Skeletal muscle satellite cell (primary cell): ENCODE measurements around the gene RARB.

Experiments
- H3K27me3 ChIP-seq: 2 replicates; pipeline ENCODE4 v1.7.0; 2013; ENCODE audit warnings: low read length; ENCODE audit not compliant: control insufficient read depth, insufficient read depth
- H3K36me3 ChIP-seq: 2 replicates; pipeline ENCODE4 v1.7.0; 2013; ENCODE audit warnings: mild to moderate bottlenecking, control low read depth, low read length; ENCODE audit not compliant: insufficient read depth
- H3K4me1 ChIP-seq: 2 replicates; pipeline ENCODE4 v1.7.0; 2013; ENCODE audit warnings: low read length; ENCODE audit not compliant: control insufficient read depth, insufficient read depth
- H3K4me2 ChIP-seq: 2 replicates; pipeline ENCODE4 v1.7.0; 2013; ENCODE audit warnings: mild to moderate bottlenecking, low read length
- H3K4me3 ChIP-seq: 2 replicates; pipeline ENCODE4 v1.7.0; 2013; ENCODE audit warnings: low read length
- H3K9ac ChIP-seq: 2 replicates; pipeline ENCODE4 v1.7.0; 2013; ENCODE audit warnings: mild to moderate bottlenecking, low read depth, low read length, moderate library complexity
- H3K9me3 ChIP-seq: replicated peaks from 2 replicates; pipeline ENCODE4 v1.7.0; 2013; ENCODE audit warnings: mild to moderate bottlenecking, control low read depth, low read length

RARB gene

GRCh38 chr3:25563601-25564000, 135.5 kb downstream of the RARB start:
- Histone ChIP-seq H3K27me3 (no peaks in the 10 kb centered on the region), H3K9ac (no peak overlapping the region)

GRCh38 chr3:25564075-25564474, 136.0 kb downstream of the RARB start:
- H3K4me1 ChIP-seq: no peaks in the 10 kb centered on the region
- H3K4me2 ChIP-seq: no peak overlapping the region
- no peaks in the 10 kb centered on the region for H3K9me3 ChIP-seq
- no peaks in the 10 kb centered on the region for H3K36me3 ChIP-seq
- H3K9ac ChIP-seq: no peak overlapping the region
- H3K4me3 ChIP-seq: no peak overlapping the region
- no peaks in the 10 kb centered on the region for H3K27me3 ChIP-seq

More at GRCh38 chr3:25563601-25564000, 135.5 kb downstream of the RARB start:
- Histone ChIP-seq H3K9me3 (no peaks in the 10 kb centered on the region), H3K4me1 (no peaks in the 10 kb centered on the region), H3K4me3 (no peak overlapping the region), H3K4me2 (no peak overlapping the region), H3K36me3 (no peaks in the 10 kb centered on the region)

GRCh38 chr3:25565807-25566206, 137.7 kb downstream of the RARB start:
- Histone ChIP-seq H3K9me3 (no peaks in the 10 kb centered on the region), H3K36me3 (no peaks in the 10 kb centered on the region), H3K4me3 (no peak overlapping the region), H3K9ac (no peak overlapping the region), H3K27me3 (no peaks in the 10 kb centered on the region), H3K4me1 (no peaks in the 10 kb centered on the region), H3K4me2 (no peak overlapping the region)

- Histone ChIP-seq H3K9me3 (no peaks in the 10 kb centered on the region), H3K9ac (no peak overlapping the region), H3K4me2 (no peak overlapping the region), H3K36me3 (no peaks in the 10 kb centered on the region), H3K27me3 (no peaks in the 10 kb centered on the region), H3K4me1 (no peaks in the 10 kb centered on the region), H3K4me3 (no peak overlapping the region)
Measured at GRCh38 chr3:25566358-25566920, 138.4 kb downstream of the RARB start.

GRCh38 chr3:25567388-25567787, 139.3 kb downstream of the RARB start:
- H3K36me3 ChIP-seq: no peaks in the 10 kb centered on the region
- H3K9me3 ChIP-seq: no peaks in the 10 kb centered on the region
- H3K27me3 ChIP-seq: no peaks in the 10 kb centered on the region
- no peak overlapping the region for H3K9ac ChIP-seq
- H3K4me3 ChIP-seq: no peak overlapping the region
- no peak overlapping the region for H3K4me2 ChIP-seq
- no peaks in the 10 kb centered on the region for H3K4me1 ChIP-seq

- no peaks in the 10 kb centered on the region for H3K36me3 ChIP-seq
- peaks cover 5% of the 10 kb centered on the region for H3K4me1 ChIP-seq
- no peaks in the 10 kb centered on the region for H3K27me3 ChIP-seq
- no peak overlapping the region for H3K4me2 ChIP-seq
- no peaks in the 10 kb centered on the region for H3K9me3 ChIP-seq
- no peak overlapping the region for H3K9ac ChIP-seq
- no peak overlapping the region for H3K4me3 ChIP-seq
Measured at GRCh38 chr3:25567806-25568524, 139.9 kb downstream of the RARB start.

- H3K9me3 ChIP-seq: no peaks in the 10 kb centered on the region
- H3K4me3 ChIP-seq: no peak overlapping the region
- H3K9ac ChIP-seq: no peak overlapping the region
- no peak overlapping the region for H3K4me2 ChIP-seq
- H3K27me3 ChIP-seq: no peaks in the 10 kb centered on the region
- peaks cover 12% of the 10 kb centered on the region for H3K4me1 ChIP-seq
- H3K36me3 ChIP-seq: no peaks in the 10 kb centered on the region
Measured at GRCh38 chr3:25568525-25569078, 140.5 kb downstream of the RARB start.

GRCh38 chr3:25571285-25571684, 143.2 kb downstream of the RARB start:
- H3K9ac ChIP-seq: no peak overlapping the region
- peaks cover 19% of the 10 kb centered on the region for H3K4me1 ChIP-seq
- no peak overlapping the region for H3K4me2 ChIP-seq
- no peaks in the 10 kb centered on the region for H3K27me3 ChIP-seq
- no peaks in the 10 kb centered on the region for H3K36me3 ChIP-seq
- no peaks in the 10 kb centered on the region for H3K9me3 ChIP-seq
- no peak overlapping the region for H3K4me3 ChIP-seq

GRCh38 chr3:25572336-25572735, 144.3 kb downstream of the RARB start:
- Histone ChIP-seq H3K9ac (no peak overlapping the region), H3K4me3 (no peak overlapping the region), H3K9me3 (no peaks in the 10 kb centered on the region), H3K27me3 (no peaks in the 10 kb centered on the region), H3K36me3 (no peaks in the 10 kb centered on the region), H3K4me1 (peaks cover 19% of the 10 kb centered on the region), H3K4me2 (no peak overlapping the region)

- Histone ChIP-seq H3K4me1 (peaks cover 19% of the 10 kb centered on the region), H3K36me3 (no peaks in the 10 kb centered on the region)
Measured at GRCh38 chr3:25572919-25573385, 144.9 kb downstream of the RARB start.

GRCh38 chr3:25573386-25574171, 145.5 kb downstream of the RARB start:
- Histone ChIP-seq H3K4me2 (peak overlapping the region; percentile 29), H3K36me3 (no peaks in the 10 kb centered on the region), H3K4me3 (no peak overlapping the region), H3K27me3 (no peaks in the 10 kb centered on the region), H3K9me3 (no peaks in the 10 kb centered on the region), H3K9ac (peak overlapping the region; percentile 65), H3K4me1 (peaks cover 19% of the 10 kb centered on the region)

More at GRCh38 chr3:25572919-25573385, 144.9 kb downstream of the RARB start:
- no peaks in the 10 kb centered on the region for H3K27me3 ChIP-seq
- peak overlapping the region; percentile 29 for H3K4me2 ChIP-seq
- no peak overlapping the region for H3K4me3 ChIP-seq
- H3K9me3 ChIP-seq: no peaks in the 10 kb centered on the region
- peak overlapping the region; percentile 65 for H3K9ac ChIP-seq
